OCI-LY3 (cell line): Measurements from ENCODE around the gene PLCL1.

Source experiments
- H2AFZ ChIP-seq: fragments of 200-600, 300-600 bp; shearing (Covaris generic); 2 replicates; pipeline ENCODE4 v1.6.0; 2014; ENCODE audit warnings: antibody characterized with exemption, low read depth, low read length
- H3K27ac ChIP-seq: fragments of 200-600, 300-600 bp; sonication (generic); 2 replicates; pipeline ENCODE4 v1.5.1; 2014; ENCODE audit warnings: mild to moderate bottlenecking, low read length, moderate library complexity, mixed read lengths
- H3K27me3 ChIP-seq: fragments of 200-600, 300-600 bp; sonication (generic); 2 replicates; pipeline ENCODE4 v1.6.1; 2014; ENCODE audit warnings: low read depth, low read length, mixed read lengths
- H3K36me3 ChIP-seq: fragments of 200-600, 300-600 bp; sonication (generic); replicated peaks from 2 replicates; pipeline ENCODE3; 2014; ENCODE audit warnings: low read depth, low read length, mixed read lengths
- H3K4me1 ChIP-seq: fragments of 300-600, 200-600 bp; sonication (generic); 2 replicates; pipeline ENCODE4 v1.6.1; 2014; ENCODE audit warnings: low read length, mixed read lengths
- H3K4me2 ChIP-seq: fragments of 200-600, 300-600 bp; sonication (generic); 2 replicates; pipeline ENCODE4 v1.6.1; 2014; ENCODE audit warnings: low read length, mixed read lengths
- H3K4me3 ChIP-seq: fragments of 300-600, 200-600 bp; sonication (generic); 2 replicates; pipeline ENCODE4 v1.5.1; 2014; ENCODE audit warnings: antibody characterized with exemption, mild to moderate bottlenecking, low read length, moderate library complexity
- H3K79me2 ChIP-seq: fragments of 300-600, 200-600 bp; shearing (Covaris generic); 2 replicates; pipeline ENCODE4 v1.6.1; 2014; ENCODE audit warnings: mild to moderate bottlenecking, low read length, mixed read lengths
- H3K9ac ChIP-seq: fragments of 300-600, 200-600 bp; shearing (Covaris generic); 2 replicates; pipeline ENCODE4 v1.6.0; 2014; ENCODE audit warnings: mild to moderate bottlenecking, low read length, moderate library complexity
- H3K9me3 ChIP-seq: fragments of 200-600, 300-600 bp; shearing (Covaris generic); 2 replicates; pipeline ENCODE4 v1.6.1; 2014; ENCODE audit warnings: low read length, mixed read lengths; ENCODE audit not compliant: insufficient read depth
- H4K20me1 ChIP-seq: fragments of 200-600, 300-600 bp; sonication (generic); 2 replicates; pipeline ENCODE4 v1.6.1; 2016; ENCODE audit warnings: low read length, mixed read lengths; ENCODE audit not compliant: insufficient read depth
- CTCF ChIP-seq: fragments of 200-600, 300-600 bp; sonication (generic); IDR thresholded peaks from 2 replicates; pipeline ENCODE4 v1.5.1; 2014; ENCODE audit warnings: antibody characterized with exemption, low read length, low read depth
- EZH2phosphoT487 ChIP-seq: fragments of 200-600 bp; shearing (Covaris generic); IDR thresholded peaks from 2 replicates; pipeline ENCODE4 v1.6.1; 2018; ENCODE audit warnings: antibody characterized with exemption, mixed run types, low read depth

Gene PLCL1

GRCh38 chr2:198063242-198063641 is 258.8 kb downstream of the PLCL1 start:
- no peak overlapping the region for H2AFZ ChIP-seq
- H3K4me1 ChIP-seq = no peaks in the 10 kb centered on the region
- no peaks in the 10 kb centered on the region for H3K79me2 ChIP-seq
- TF ChIP-seq EZH2phosphoT487 (no peak), CTCF (no peak)
- no peak overlapping the region for H3K4me2 ChIP-seq
- no peak overlapping the region for H3K4me3 ChIP-seq
- H3K9me3 ChIP-seq = no peaks in the 10 kb centered on the region
- H3K36me3 ChIP-seq = no peaks in the 10 kb centered on the region
- H3K27me3 ChIP-seq = 0 out of 2 replicates have a peak, but pooled peaks cover 3% of the 10 kb centered on the region
- no peak overlapping the region for H3K27ac ChIP-seq
- no peak overlapping the region for H3K9ac ChIP-seq
- H4K20me1 ChIP-seq = no peaks in the 10 kb centered on the region

- no peaks in the 10 kb centered on the region for H3K36me3 ChIP-seq
- no peaks in the 10 kb centered on the region for H3K79me2 ChIP-seq
- no peak overlapping the region for H3K27ac ChIP-seq
- no peaks in the 10 kb centered on the region for H4K20me1 ChIP-seq
- H3K4me1 ChIP-seq = no peaks in the 10 kb centered on the region
- no peak overlapping the region for H3K9ac ChIP-seq
- no peak overlapping the region for H3K4me3 ChIP-seq
- no peak for TF ChIP-seq CTCF
- no peak for TF ChIP-seq EZH2phosphoT487
- H3K9me3 ChIP-seq = no peaks in the 10 kb centered on the region
- H2AFZ ChIP-seq = no peak overlapping the region
- no peak overlapping the region for H3K4me2 ChIP-seq
- no peaks in the 10 kb centered on the region for H3K27me3 ChIP-seq
Measured at GRCh38 chr2:198065322-198065721, 260.9 kb downstream of the PLCL1 start.

- Histone ChIP-seq H3K4me1 (no peaks in the 10 kb centered on the region), H3K4me2 (no peak overlapping the region), H3K9me3 (no peaks in the 10 kb centered on the region), H3K27ac (no peak overlapping the region), H3K27me3 (no peaks in the 10 kb centered on the region), H3K9ac (no peak overlapping the region), H3K36me3 (no peaks in the 10 kb centered on the region), H3K4me3 (no peak overlapping the region), H2AFZ (no peak overlapping the region), H3K79me2 (no peaks in the 10 kb centered on the region), H4K20me1 (no peaks in the 10 kb centered on the region)
- TF ChIP-seq EZH2phosphoT487 (no peak), CTCF (no peak)
Measured at GRCh38 chr2:198066597-198066996, 262.2 kb downstream of the PLCL1 start.

GRCh38 chr2:198072655-198073054 is 268.3 kb downstream of the PLCL1 start:
- Histone ChIP-seq H3K4me1 (no peaks in the 10 kb centered on the region), H3K36me3 (no peaks in the 10 kb centered on the region)
- TF ChIP-seq EZH2phosphoT487 = no peak
- TF ChIP-seq CTCF = no peak

More at GRCh38 chr2:198072655-198073054, 268.3 kb downstream of the PLCL1 start:
- Histone ChIP-seq H3K4me3 (no peak overlapping the region), H3K9ac (no peak overlapping the region), H3K4me2 (no peak overlapping the region), H4K20me1 (no peaks in the 10 kb centered on the region), H2AFZ (no peak overlapping the region), H3K79me2 (no peaks in the 10 kb centered on the region), H3K9me3 (no peaks in the 10 kb centered on the region), H3K27ac (no peak overlapping the region), H3K27me3 (no peaks in the 10 kb centered on the region)
